Measurements from ENCODE around the gene MGAT4B.
A peak's percentile ranks its signal among the peaks of the same experiment; 100 is the strongest.

MGAT4B gene

DNA sequence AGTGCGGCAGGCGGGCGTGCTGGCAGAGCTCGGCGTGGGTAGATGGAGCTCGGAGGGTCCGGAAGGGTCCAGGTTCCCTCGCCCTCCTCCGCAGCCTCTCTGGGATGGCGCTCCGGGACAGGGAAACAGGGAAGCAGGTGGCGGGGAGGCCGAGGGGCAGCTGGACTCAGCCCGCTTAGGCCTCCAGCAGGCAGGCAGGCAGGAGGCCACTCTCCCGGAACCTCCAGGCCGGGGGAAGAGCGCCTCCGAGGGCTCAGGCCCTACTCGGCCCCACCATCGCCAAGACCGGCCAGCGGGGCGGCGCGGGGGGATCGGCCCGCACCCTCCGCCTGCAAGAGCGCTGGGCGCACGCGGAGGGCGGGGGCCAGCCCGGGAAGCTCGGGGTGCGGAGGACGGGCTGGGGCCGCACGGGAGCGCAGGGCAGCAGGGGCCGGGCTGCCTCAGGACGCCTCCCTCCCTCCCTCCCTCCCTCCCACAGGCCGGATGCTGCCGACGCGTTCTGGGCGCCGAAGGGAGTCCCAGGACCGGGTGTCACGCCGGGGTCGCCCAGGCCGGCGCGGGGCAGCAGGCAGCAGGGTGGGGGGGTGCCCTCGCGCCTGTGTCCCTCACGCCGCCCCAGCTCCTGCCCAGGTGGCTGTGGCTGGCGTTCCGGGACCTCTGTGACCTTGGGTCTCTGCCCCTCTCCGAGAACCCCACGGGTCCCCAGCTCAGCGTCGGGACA, 977 bp downstream of the MGAT4B start:
- ATAC-seq: peak in 1 of 2 donors; percentile 3

DNA sequence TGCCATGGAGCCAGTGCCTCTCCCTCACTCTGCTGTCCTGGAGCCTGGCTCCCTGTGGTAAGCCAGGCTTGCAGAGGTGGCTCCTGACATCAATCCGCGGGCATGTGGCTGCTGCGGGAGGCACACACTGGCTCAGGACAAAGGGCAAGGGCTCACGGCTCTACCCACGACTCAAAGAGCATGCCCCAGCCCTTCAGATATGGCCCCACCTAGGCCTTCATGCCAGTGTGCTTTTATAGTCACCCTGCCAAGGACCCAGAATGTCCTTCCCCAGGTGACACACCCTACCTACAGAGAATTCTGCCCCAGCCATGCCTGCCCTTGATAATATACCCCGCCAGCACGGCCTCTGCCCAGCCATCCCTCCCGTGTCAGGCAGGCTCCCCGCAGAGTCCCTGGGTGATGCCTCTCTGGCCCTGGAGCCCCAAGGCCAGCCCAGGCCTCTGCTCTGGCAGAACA, 1.6 kb downstream of the MGAT4B start:
- no peak for ATAC-seq

DNA sequence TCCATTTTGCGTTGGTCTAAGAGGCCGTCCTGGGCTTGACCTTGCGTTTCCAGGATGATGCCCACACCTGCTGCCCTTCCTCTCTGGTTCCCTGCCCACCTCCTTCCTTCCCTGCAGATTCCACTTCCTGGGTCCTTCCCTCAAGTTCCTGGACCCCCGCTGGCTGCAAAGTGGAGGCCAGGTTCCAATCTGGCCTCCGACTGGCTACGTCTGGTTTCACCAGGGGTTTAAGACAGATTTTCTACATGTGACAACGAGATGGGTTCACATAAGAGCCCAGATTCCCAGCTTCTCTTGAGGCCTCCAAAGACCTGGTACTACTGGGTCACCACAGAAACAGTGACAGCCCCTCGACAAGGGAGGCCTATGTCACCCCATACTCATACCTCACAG, 2.1 kb downstream of the MGAT4B start:
- ATAC-seq: no peak

DNA sequence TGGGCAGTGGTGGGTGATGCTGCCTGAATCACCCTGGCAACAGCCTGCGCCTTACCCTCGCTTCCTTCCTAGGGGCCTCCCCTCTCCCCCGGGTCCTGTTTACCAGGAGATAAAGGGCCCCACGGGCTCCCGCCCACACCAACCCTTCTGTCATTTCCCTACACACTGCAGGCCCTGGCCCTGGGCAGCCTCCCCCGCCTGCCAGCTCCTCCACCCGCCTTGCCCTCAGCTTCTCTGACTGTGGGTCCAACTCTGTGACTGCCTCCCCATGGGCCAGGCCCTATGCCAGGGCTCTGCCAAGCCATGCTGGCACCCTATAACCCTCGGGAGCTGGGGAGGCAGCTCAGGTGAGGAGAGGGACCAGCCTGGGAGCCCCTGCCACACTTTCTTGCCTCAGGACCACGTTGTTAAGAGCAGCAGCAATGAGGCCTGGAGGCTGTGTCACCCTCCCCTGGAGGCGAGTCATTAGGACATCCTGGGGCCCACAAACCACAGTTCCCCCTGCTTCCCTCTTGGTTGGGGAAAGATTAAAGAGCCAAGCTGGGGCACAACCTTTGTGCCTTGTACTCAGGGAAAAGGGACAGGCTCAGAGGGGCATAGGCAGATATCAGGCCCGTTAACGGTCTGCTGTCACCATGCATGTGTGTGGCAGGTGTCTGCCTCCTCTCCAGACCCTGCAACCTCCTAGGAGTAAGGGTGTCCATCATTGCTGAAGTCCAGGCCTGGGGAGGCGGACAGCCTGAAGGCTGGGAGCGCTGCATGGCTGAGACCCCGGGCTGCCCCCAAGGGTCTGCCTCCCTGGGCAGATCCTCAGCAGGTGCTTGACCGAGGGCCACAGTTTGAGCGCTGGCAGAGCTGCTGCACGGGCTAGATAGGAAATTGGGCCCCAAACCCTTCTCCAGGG, 2.8 kb downstream of the MGAT4B start:
- ATAC-seq: peak; percentile 15 to 34

DNA sequence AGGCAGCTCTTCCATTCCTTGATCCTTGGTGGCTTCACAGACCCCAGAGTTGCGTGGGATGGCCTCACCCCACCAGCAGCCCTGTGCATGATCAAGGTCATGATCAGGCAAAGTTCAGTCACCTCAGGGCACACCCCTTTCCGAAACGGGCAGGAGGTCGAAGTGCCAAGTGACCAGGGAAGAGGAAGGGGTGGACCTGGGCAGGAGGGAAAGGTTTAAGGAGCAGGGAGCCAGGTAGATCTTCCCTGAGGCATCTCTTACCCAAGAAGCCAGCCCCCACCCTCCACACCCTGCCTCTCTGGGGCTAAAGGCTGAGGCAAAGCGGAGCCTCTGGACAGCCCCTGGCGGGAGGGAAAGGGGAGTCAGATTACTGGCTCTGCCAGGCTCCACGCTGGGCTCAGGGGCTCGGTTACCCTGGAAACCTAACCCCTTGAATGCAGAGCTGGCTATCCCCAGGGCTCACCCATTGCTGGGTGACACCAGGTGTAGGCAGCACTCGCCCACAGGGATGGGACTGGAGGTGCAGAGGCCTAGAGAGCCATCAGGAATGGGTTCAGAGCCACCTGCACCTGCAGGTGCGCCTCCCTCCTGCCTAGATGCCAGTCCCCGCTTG, 3.6 kb downstream of the MGAT4B start:
- ATAC-seq: no peak

DNA sequence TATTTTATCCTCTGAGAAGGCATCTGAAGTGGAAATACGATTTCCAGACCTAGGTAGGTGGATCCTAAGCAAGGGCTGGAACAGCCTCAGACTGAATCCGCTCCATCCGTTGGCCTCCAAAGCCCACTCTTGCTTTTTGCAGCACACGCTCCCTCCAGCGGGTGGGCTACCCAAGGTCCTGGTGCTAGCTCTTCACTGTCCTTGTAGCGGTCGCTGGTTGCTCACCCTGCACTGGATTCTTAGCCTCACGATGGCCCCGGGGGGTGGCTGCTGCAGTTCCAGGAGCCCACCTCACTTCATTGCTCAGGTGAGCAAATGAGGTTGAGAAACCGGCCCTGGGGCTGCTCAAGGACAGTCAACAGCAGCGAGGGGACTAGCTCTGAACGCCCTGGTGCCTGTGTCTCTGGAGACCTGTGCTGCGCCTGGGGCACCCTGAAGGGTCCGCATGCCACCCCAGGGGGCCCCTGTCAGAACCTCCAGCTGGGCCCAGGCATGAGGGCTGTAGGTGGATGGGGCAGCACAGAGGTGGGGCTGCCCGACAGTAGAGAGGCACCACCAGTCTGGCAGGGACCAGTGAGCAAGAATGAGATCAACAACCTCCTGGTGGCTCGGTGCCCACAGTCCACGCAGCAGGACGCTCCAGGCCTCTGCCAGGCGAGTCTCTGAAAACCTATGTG, 4.3 kb downstream of the MGAT4B start:
- no peak for ATAC-seq

DNA sequence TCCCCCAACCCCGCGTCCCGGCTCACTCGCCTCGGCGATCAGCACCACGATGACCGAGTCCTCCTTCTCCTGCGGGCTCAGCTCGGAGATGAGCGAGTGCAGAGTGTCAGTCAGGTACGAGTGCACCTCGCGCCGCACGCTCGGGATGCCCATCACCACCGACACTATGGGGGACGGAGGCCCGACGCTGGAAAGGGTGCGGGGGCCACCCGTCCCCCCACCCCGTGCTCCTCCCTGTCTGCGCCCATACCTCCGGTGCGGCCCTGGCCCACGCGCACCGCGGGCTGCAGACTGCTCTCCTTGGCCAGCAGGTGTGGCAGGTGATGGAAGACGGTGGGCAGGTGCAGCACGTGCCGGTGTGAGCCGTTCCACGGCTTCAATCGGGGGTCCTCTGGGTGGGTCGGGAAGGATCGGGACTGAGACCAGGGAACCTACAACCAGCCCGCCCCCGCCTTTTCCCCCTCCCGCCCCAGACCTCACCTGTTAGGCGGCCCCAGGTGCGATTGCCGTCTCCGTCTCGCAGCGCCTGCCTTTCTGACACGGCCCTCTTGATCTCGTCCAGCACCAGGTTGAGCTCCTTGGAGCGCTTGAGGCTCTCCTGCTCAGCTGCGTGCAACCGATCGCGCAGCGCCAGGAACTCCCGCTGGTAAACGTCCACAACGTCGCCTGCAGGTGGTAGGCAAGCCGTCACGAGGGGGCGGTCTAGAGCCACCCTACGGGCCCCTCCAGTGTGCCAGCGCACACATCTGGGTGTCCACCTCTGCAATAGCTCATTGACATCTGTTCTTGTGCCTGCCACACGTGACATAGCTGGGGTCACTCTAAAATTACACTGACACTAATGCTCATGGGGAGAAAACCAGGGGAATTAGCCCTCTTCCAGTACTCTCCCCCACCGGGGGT, 5.1 kb downstream of the MGAT4B start:
- ATAC-seq: peak; percentile 56 to 57

DNA sequence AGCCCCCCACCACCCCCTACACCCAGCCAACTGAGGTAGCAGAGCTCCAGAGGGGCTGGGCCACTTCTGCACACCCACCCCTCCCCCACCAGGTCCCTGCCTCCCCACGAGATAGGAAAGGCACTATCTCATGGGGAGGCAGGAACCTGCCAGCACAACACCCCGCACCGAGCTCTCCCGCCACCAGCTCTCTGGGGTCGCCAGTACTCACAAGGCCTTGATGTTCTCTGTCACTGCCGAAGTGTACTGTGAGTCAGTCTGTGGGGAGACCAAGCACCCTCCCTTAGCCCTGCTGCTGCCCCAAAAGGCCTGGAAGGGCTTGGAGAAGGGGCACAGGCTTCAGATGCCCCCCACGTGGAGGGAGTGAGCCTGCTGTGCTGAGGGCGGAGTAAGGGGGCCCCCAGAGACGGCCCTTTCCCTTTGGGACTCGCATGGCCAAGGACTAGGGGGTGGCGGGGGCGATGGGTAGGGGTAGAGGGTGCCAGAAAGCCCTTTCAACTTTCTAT, 5.9 kb downstream of the MGAT4B start:
- no peak for ATAC-seq

DNA sequence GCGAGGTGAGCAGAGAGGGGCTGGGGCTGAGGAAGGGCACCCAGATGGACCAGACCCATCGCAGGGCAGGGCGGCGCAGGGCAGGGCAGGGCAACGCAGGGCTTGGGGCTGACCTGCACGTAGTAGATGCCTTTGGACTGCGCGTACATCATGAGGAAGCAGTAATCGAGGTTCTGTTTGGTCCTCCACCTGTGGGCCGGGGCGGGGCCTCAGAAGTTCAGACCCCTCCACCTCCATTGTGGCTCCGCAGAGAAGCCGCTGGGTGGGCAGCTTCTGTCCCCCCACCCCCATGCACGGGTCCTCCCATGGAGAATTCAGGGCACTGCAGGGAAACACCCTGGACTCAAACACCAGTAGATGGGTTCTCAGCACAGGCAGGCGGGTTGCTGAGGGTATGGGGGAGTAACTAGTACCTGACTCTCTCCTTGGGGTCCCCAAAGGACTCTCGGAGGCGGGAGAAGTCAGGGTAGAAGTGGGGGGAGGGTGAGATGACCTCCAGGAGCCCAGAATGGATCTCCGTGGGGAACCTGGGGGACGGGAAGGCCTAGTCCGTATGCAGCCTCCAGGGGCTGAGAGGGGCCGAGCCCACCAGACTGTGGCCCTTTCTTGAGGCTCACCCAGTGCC, 6.5 kb downstream of the MGAT4B start:
- no peak for ATAC-seq

DNA sequence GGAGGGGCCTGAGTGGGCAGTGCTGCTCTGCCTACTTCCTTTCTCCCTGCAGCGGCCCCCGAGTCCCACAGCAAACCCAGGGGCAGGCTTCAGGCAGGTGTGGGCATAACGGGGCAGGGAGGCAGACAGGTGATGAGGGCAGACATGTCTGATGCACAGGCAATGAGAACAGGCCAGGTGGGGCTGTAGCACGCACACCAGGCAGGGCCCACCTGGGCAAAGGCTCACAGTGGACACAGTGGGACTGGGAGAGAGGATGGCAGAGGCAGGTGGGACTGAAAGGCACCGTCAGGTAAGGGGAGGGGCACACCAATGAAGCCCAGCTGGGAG, 7.1 kb downstream of the MGAT4B start:
- no peak for ATAC-seq

DNA sequence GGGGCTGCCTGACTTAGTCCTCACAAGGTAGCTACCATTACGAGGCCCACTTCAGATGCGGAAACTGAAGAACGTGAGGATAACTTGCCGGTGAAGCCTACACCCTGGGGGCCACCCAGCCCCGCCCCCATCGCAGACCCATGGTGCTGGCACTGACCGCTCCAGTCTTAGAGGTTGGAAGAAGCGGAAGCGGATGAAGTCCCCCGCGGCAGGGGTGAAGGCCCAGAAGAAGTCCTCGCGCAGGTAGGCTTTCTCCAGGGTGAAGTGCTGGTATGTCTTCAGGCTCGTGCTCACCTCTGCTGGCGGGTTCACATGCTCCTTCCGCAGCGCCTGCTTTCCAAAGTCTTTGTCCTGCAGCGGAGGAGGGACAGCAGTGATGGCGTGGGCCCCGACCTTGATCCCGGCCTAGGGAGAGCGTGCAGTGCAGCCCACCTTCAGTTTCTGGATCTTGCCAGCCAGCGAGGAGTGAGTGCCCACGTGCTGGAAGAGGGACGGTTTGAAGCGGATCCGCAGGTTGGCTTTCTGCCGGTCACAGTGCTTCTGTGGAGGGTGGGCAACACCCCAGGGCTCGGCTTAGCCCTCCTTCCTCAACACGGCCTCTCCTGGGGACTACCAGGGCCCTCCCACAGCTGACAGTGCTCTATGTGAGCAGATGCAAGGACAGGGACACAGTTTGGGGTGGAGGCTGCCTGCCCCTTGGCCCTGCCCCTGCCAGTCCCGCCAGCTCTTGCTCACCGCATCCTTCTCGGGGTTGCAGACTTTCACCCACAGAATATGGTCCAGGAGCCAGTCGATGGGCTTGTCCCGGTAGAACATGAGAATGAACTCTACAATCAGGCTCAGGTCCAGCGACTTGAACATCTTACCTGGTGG, 7.7 kb downstream of the MGAT4B start:
- no peak for ATAC-seq

DNA sequence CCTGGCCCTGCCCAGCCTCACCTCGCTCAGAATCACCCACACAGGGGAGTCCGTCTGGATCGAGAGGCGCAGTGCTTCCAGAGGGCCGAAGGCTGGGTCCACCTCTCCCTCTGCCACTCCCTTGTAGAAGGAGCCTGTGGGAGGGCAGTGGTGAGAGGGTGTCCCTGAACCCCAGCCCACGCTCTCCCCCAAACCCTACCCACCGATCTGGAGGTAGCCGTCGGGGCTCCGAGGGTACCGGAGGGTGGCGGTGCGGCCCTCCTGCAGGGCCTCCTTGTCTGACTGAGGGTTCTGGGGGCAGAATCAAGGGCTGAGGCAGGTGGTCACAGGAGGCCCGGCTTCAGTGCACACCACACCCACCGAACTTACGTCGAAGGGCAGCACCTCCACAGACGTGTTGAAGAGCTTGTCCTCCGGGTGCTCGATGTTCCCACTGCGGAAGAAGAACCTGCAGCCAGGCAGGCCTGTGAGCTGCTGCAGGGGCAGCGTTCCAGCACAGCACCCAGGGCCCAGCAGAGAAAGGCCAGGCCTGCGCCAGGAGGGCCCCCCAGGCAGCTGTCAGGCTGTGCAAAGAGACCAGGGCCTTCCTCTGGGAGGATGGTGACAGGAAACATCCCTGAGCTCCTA, 8.4 kb downstream of the MGAT4B start:
- no peak for ATAC-seq

DNA sequence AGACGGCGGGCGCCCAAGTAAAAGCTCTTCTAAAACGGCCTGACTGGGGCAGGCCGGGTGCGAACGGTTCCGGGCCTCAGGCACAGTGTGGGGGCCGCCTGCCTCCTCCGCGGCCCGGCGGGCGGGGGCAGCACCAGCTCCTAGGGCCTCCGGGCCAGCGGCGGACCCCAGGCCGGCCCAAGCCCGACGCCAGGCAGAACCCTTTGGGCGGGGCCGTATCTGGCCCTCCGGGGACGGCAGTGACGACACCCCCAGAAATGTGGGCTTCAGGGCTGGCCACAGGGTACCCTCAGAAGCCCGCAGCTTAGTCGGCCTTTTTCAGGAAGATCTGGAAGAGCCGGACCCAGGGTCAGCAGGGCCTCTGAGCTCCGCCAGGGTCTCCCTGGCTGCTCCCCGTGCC, 8.9 kb downstream of the MGAT4B start:
- ATAC-seq: no peak

DNA sequence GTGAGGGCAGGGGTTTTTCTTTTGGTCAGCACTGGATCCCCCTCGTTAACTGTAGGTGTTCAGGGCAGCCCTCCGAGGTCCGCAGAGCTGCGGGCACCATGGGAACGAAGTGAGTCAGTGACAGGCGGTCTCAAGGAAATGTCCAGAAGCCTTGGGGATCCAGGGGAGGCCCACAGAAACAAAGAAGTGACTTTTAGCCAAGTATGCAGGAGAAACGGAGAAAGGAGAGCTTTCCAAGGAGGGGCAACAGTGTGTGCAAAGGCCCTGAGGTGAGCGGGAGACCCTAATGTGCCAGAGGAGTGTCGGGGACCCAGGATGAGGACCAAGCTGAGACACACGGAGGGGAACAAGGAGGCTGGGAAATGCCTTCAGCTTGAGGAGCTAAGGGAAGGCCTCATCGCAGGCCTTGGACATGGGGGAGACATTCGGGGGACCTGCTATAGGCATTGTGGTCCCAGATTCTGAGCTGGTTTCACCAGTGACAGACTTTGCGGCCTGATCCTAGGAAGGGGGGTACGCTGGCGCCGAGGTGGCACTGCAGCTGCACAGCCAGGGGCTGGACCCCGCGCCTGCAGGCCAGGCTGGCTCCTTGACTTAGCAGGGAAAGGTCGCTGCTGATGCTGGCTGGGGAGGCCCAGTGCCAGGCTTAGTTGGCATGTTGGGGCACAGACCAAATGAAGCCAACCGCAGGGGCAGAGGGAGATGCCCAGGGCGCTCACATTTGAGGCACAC, 9.6 kb downstream of the MGAT4B start:
- ATAC-seq: no peak

DNA sequence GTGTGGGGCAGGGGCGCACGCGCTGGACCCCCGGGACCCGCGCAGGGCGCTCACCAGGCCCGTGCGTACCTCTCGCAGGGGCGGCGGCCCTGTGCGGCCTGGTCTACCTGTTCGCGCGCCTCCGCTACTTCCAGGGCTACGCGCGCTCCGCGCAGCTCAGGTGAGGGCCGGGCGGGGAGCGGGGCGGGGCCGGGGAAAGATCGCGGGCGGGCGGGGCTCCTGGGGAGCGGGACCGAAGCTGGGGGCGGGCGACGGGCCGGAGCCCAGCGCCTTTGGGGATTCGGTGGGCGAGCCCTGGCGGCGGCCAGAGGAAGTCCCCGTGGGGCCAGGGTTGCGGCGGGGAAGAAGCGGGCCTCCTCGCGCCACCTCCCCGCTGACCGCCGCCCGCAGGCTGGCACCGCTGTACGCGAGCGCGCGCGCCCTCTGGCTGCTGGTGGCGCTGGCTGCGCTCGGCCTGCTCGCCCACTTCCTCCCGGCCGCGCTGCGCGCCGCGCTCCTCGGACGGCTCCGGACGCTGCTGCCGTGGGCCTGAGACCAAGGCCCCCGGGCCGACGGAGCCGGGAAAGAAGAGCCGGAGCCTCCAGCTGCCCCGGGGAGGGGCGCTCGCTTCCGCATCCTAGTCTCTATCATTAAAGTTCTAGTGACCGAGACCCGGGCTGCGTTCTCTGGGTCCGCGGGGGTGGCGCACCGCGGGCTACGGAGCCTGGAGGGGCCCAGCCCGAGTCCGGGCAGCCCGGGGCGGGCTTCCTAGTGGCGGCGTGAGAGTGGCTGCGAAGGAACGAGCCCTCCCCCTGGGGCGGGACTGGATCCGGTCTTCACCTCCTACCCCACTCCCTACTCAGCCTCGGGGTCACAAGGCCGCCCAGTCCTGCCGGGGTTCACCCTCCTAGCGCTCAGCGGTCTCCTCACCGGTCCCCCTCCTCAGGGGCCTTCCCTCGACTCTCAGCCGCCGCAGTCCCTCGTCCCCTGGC, 10.5 kb downstream of the MGAT4B start:
- ATAC-seq: peak; percentile 75 to 77

DNA sequence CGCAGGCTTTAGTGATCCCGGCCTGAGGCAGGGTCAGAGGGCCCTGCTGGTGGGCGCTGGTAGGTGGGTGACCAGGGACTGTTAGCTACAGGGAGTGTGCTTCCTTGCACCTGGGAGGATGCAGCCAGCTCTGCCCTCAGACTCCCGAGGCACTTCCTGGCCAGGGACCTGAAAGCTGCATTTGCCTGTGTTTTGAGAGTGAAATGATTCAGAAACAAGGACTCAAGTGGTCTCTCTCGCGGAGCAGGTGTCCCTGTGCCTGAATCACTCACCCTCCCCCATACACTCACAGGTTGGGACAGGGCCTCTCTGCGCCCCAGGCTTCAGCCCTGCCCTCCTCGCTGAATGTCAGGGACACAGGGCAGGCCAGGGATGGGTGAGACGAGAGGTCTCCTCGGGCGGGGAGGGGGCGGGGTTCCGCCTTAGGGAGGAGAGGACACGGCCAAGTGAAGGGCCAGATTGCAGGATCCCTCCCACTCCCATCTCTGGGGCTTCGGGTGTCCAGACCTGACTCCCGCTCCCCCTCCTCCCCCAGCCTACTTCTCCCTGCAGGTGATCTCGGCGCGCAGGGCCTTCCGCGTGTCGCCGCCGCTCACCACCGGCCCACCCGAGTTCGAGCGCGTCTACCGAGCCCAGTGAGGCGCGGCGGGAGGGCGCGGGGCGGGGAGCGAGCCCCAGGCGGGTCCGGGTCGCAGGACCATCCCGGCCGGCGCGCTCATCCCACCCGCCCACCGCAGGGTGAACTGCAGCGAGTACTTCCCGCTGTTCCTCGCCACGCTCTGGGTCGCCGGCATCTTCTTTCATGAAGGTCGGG, 11.4 kb downstream of the MGAT4B start:
- peak in 1 of 2 donors; percentile 2 for ATAC-seq

DNA sequence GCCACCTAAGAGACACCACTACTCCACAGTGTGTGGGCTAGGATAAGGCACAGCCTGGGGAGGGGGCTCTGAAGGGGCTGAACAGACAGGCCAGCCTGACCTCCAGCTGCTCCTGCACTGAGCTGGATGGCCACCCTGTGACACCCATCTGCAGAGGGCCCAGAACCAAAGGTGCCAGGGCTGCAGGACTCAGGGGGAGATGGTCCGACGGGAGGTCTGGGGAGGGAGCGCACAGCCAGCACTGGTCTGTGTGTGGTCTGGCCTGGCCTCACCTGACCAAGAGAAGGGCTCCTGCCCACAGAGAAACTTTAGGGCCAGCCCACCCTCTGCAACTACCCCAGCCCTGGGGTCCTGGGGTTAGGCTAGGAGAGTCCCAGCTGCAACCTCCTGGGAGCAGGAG, 12.1 kb downstream of the MGAT4B start:
- ATAC-seq: no peak
